WTC11 (cell line): ENCODE results near the gene RBM20. TPM values are rescaled to one million over a fixed set of nuclear protein-coding genes. Genes with fewer than 3 reads are reported as not detected.

ENCODE experiments used
- ATAC-seq: fragments of 200-7000 bp; cut with Tn5 transposase; 2 replicates; pipeline ENCODE4 v1.10.0; 2021; ENCODE audit warnings: mild to moderate bottlenecking, moderate library complexity
- CTCF ChIA-PET: fragments of 300-600 bp; sonication (Branson Sonifier 250); formaldehyde crosslinking; loops from one replicate; lab custom pipeline; 2021; ENCODE audit warnings: antibody characterized with exemption; lab: Charles Lee
- POLR2A ChIA-PET: fragments of 350-600 bp; sonication (Branson Sonifier 250); formaldehyde crosslinking; loops from one replicate; lab custom pipeline; 2021; ENCODE audit warnings: antibody characterized with exemption; lab: Charles Lee
- DNase-seq: peaks from one replicate; pipeline ENCODE4 v3.0.0; 2021; ENCODE audit warnings: low spot score
- H3K27ac Mint-ChIP-seq: 2 replicates; pipeline ENCODE4 v1.8.0; 2021; ENCODE audit warnings: mixed read lengths
- H3K27me3 Mint-ChIP-seq: 2 replicates; pipeline ENCODE4 v1.8.0; 2021; ENCODE audit warnings: low read depth, mild to moderate bottlenecking, moderate library complexity, mixed read lengths
- H3K36me3 Mint-ChIP-seq: 2 replicates; pipeline ENCODE4 v1.8.0; 2021; ENCODE audit warnings: mixed read lengths
- H3K4me1 Mint-ChIP-seq: 2 replicates; pipeline ENCODE4 v1.8.0; 2022; ENCODE audit warnings: mixed read lengths
- H3K4me3 Mint-ChIP-seq: 2 replicates; pipeline ENCODE4 v1.8.0; 2021; ENCODE audit warnings: mild to moderate bottlenecking, moderate library complexity, mixed read lengths
- H3K9me3 Mint-ChIP-seq: 2 replicates; pipeline ENCODE4 v1.8.0; 2021; ENCODE audit warnings: mixed read lengths
- CBFB ChIP-seq: sonication (generic); formaldehyde crosslinking; IDR thresholded peaks from 2 replicates; pipeline ENCODE4 v1.8.1; 2022; ENCODE audit warnings: mild to moderate bottlenecking, low read depth, missing genetic modification reagents
- CREB1 ChIP-seq: sonication (generic); formaldehyde crosslinking; IDR thresholded peaks from 2 replicates; pipeline ENCODE4 v1.8.0; 2023; ENCODE audit warnings: mild to moderate bottlenecking, missing genetic modification reagents
- CREM ChIP-seq: sonication (generic); formaldehyde crosslinking; IDR thresholded peaks from 2 replicates; pipeline ENCODE4 v1.8.1; 2022; ENCODE audit warnings: mild to moderate bottlenecking, missing genetic modification reagents, moderate library complexity
- EMX1 ChIP-seq: fragments of 250-450 bp; sonication (Bioruptor Pico); IDR thresholded peaks from 2 replicates; pipeline ENCODE4 v1.8.0; 2021; ENCODE audit warnings: mild to moderate bottlenecking
- FOXJ3 ChIP-seq: sonication (generic); formaldehyde crosslinking; IDR thresholded peaks from 2 replicates; pipeline ENCODE4 v1.9.0; 2021; ENCODE audit warnings: missing genetic modification reagents, mild to moderate bottlenecking, borderline replicate concordance
- FOXK1 ChIP-seq: sonication (generic); formaldehyde crosslinking; IDR thresholded peaks from 2 replicates; pipeline ENCODE4 v1.8.0; 2022; ENCODE audit warnings: mild to moderate bottlenecking, moderate library complexity, missing genetic modification reagents
- HMGA2 ChIP-seq: fragments of 250-450 bp; sonication (Bioruptor Pico); IDR thresholded peaks from 2 replicates; pipeline ENCODE4 v1.4.0; 2021; ENCODE audit warnings: mild to moderate bottlenecking, moderate library complexity
- IRF2 ChIP-seq: sonication (generic); formaldehyde crosslinking; IDR thresholded peaks from 2 replicates; pipeline ENCODE4 v1.8.0; 2022; ENCODE audit warnings: low read depth, missing genetic modification reagents, borderline replicate concordance
- JUN ChIP-seq: sonication (generic); formaldehyde crosslinking; IDR thresholded peaks from 2 replicates; pipeline ENCODE4 v1.8.0; 2023; ENCODE audit warnings: mild to moderate bottlenecking, missing genetic modification reagents
- KAT7 ChIP-seq: sonication (generic); formaldehyde crosslinking; IDR thresholded peaks from 2 replicates; pipeline ENCODE4 v1.8.1; 2023; ENCODE audit warnings: missing genetic modification reagents, mild to moderate bottlenecking, borderline replicate concordance
- NFYB ChIP-seq: sonication (generic); formaldehyde crosslinking; conservative IDR thresholded peaks from 2 replicates; pipeline ENCODE4 v1.8.0; 2022; ENCODE audit warnings: low read depth, missing genetic modification reagents
- OVOL2 ChIP-seq: fragments of 250-450 bp; sonication (Bioruptor Pico); IDR thresholded peaks from 2 replicates; pipeline ENCODE4 v1.9.0; 2021; ENCODE audit warnings: mild to moderate bottlenecking, borderline replicate concordance
- RELA ChIP-seq: sonication (generic); formaldehyde crosslinking; IDR thresholded peaks from 2 replicates; pipeline ENCODE4 v1.8.1; 2022; ENCODE audit warnings: missing genetic modification reagents, mild to moderate bottlenecking, borderline replicate concordance
- TEAD1 ChIP-seq: sonication (generic); formaldehyde crosslinking; IDR thresholded peaks from 2 replicates; pipeline ENCODE4 v1.8.0; 2022; ENCODE audit warnings: mild to moderate bottlenecking, missing genetic modification reagents
- ZNF263 ChIP-seq: sonication (generic); formaldehyde crosslinking; IDR thresholded peaks from 2 replicates; pipeline ENCODE4 v1.8.1; 2022; ENCODE audit warnings: low read depth, mild to moderate bottlenecking, moderate library complexity, missing genetic modification reagents
- ZNF396 ChIP-seq: fragments of 250-450 bp; sonication (Bioruptor Pico); IDR thresholded peaks from 2 replicates; pipeline ENCODE4 v1.8.0; 2021; ENCODE audit warnings: mild to moderate bottlenecking, moderate library complexity, borderline replicate concordance
- ZNF423 ChIP-seq: fragments of 250-450 bp; sonication (Bioruptor Pico); IDR thresholded peaks from 2 replicates; pipeline ENCODE4 v2.1.2; 2022; ENCODE audit warnings: mild to moderate bottlenecking, moderate library complexity
- ZNF671 ChIP-seq: fragments of 250-450 bp; sonication (Bioruptor Pico); IDR thresholded peaks from 2 replicates; pipeline ENCODE4 v1.8.0; 2021; ENCODE audit warnings: mild to moderate bottlenecking
- total RNA-seq: library from RNA; stranded (reverse); gene quantifications from 3 replicates; pipeline ENCODE4 v1.2.3, GENCODE V29; 2021
- TF ChIP-seq, protein P1 (sequence below): fragments of 250-450 bp; sonication (Bioruptor Pico); conservative IDR thresholded peaks from 2 replicates; pipeline ENCODE4 v1.9.0; 2021; ENCODE audit warnings: mild to moderate bottlenecking
- TF ChIP-seq, protein P2 (sequence below): sonication (generic); formaldehyde crosslinking; IDR thresholded peaks from 2 replicates; pipeline ENCODE4 v1.8.1; 2023; ENCODE audit warnings: mild to moderate bottlenecking, missing genetic modification reagents, borderline replicate concordance
- TF ChIP-seq, protein P3 (sequence below): sonication (generic); formaldehyde crosslinking; IDR thresholded peaks from 2 replicates; pipeline ENCODE4 v1.8.1; 2023; ENCODE audit warnings: mild to moderate bottlenecking, moderate library complexity, missing genetic modification reagents
- TF ChIP-seq, protein P4 (sequence below): sonication (generic); formaldehyde crosslinking; IDR thresholded peaks from 2 replicates; pipeline ENCODE4 v1.8.1; 2022; ENCODE audit warnings: low read depth, missing genetic modification reagents, borderline replicate concordance
- TF ChIP-seq, protein P5 (sequence below): sonication (generic); formaldehyde crosslinking; IDR thresholded peaks from 2 replicates; pipeline ENCODE4 v1.8.1; 2022; ENCODE audit warnings: missing genetic modification reagents, borderline replicate concordance
- TF ChIP-seq, protein P6 (sequence below): sonication (generic); formaldehyde crosslinking; IDR thresholded peaks from 2 replicates; pipeline ENCODE4 v1.8.0; 2022; ENCODE audit warnings: mild to moderate bottlenecking, missing genetic modification reagents

Gene RBM20
- total RNA-seq, 1 experiment from 2014 or later = 0.52 TPM

DNA sequence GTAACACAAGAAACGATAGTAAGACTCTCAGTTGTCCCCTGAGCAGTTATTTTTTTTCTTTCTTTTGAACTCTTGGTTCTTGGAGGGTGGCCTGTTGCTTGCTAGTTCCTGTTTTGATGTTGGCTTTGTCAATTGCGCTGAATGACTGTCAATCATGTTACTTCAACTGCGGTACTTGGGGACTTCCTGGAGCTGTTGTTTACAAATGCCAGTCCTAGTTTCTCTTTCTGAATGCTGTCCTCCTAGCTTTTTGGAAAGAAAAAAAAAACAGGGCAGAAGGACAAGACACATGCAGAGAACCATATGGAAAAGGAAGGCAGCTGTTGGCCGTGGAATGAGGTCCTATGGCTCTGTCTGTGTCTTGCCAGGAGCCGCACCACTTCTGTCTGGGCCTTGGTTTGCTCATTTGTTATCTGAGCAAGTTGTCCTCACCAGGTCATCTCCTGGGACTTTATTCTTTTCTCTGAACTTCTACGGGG lies 220.6 kb downstream of the RBM20 start:
- H3K27ac Mint-ChIP-seq = no peak overlapping the region
- POLR2A ChIA-PET = no interaction called here

DNA sequence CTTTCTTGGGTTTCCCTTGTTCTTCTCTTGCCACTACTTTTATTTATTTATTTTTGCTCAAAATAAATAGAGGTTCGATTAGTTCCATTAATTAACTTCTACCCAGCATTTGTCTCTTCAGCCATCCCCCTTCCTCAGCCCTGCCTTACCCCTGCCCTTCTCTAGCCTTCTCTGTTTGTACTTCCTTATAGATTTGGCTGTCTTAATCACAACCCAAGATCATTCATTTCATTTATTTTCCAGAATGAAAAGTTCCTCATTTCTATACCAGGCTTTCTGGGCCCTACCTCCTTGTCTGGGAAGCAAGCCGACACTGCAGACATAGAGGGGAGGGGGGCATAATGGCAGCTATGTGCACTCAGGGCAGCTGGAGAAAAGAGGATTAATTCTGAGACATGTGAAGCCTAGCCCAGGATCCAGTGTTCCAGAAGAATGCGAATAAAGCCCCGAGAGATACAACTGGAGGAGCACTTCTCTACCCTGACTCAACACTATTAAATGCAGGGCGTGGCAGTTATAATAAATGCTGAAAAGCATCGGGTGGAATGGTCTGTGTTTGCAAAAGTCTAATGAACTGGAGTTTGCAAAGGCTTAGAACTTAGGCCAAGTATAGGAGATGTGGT lies 221.2 kb downstream of the RBM20 start:
- DNase-seq = no peak
- H3K9me3 Mint-ChIP-seq = no peaks in the 10 kb centered on the region
- CTCF ChIA-PET = no interaction called here
- POLR2A ChIA-PET = no interaction called here
- H3K4me1 Mint-ChIP-seq = peaks cover 17% of the 10 kb centered on the region
- no peak for ATAC-seq
- no peak overlapping the region for H3K4me3 Mint-ChIP-seq
- H3K27me3 Mint-ChIP-seq = no peaks in the 10 kb centered on the region
- TF ChIP-seq, protein P1, sequence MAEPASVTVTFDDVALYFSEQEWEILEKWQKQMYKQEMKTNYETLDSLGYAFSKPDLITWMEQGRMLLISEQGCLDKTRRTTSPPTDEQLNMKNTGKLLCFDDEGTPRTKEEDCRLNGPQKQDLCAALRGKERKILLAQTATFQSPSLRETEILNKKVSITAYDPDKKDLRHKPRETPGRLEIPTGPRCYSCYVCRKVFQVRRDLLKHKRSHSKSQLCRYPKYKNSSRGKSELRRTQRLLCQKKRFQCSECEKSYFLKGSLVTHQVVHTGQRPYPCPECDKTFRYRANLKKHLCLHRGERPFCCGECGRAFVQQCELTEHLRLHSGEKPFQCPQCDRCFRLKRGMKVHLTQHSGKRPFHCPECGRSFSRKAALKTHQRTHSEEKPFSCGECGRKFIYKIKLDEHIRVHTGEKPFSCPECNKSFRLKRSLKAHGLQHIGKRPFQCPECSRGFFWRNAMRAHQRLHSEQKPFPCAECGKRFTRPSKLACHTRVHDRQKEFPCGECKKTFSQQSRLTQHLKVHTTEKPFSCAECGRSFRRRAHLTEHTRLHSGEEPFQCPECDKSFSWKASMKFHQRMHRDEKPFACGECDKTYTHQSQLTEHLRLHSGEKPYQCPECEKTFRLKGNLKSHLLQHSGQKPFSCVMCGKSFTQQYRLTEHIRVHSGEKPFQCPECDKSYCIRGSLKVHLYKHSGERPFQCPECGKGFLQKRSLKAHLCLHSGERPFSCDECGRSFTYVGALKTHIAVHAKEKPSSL (CRISPR knock-in tag) = no peak
- TF ChIP-seq JUN = no peak
- TF ChIP-seq, protein P2, sequence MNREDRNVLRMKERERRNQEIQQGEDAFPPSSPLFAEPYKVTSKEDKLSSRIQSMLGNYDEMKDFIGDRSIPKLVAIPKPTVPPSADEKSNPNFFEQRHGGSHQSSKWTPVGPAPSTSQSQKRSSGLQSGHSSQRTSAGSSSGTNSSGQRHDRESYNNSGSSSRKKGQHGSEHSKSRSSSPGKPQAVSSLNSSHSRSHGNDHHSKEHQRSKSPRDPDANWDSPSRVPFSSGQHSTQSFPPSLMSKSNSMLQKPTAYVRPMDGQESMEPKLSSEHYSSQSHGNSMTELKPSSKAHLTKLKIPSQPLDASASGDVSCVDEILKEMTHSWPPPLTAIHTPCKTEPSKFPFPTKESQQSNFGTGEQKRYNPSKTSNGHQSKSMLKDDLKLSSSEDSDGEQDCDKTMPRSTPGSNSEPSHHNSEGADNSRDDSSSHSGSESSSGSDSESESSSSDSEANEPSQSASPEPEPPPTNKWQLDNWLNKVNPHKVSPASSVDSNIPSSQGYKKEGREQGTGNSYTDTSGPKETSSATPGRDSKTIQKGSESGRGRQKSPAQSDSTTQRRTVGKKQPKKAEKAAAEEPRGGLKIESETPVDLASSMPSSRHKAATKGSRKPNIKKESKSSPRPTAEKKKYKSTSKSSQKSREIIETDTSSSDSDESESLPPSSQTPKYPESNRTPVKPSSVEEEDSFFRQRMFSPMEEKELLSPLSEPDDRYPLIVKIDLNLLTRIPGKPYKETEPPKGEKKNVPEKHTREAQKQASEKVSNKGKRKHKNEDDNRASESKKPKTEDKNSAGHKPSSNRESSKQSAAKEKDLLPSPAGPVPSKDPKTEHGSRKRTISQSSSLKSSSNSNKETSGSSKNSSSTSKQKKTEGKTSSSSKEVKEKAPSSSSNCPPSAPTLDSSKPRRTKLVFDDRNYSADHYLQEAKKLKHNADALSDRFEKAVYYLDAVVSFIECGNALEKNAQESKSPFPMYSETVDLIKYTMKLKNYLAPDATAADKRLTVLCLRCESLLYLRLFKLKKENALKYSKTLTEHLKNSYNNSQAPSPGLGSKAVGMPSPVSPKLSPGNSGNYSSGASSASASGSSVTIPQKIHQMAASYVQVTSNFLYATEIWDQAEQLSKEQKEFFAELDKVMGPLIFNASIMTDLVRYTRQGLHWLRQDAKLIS (CRISPR knock-in tag) = no peak
- TF ChIP-seq, protein P3, sequence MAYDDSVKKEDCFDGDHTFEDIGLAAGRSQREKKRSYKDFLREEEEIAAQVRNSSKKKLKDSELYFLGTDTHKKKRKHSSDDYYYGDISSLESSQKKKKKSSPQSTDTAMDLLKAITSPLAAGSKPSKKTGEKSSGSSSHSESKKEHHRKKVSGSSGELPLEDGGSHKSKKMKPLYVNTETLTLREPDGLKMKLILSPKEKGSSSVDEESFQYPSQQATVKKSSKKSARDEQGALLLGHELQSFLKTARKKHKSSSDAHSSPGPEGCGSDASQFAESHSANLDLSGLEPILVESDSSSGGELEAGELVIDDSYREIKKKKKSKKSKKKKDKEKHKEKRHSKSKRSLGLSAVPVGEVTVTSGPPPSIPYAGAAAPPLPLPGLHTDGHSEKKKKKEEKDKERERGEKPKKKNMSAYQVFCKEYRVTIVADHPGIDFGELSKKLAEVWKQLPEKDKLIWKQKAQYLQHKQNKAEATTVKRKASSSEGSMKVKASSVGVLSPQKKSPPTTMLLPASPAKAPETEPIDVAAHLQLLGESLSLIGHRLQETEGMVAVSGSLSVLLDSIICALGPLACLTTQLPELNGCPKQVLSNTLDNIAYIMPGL (CRISPR knock-in tag) = no peak
- TF ChIP-seq KAT7 (CRISPR knock-in tag) = no peak
- no peak for TF ChIP-seq CREM
- TF ChIP-seq, protein P4, sequence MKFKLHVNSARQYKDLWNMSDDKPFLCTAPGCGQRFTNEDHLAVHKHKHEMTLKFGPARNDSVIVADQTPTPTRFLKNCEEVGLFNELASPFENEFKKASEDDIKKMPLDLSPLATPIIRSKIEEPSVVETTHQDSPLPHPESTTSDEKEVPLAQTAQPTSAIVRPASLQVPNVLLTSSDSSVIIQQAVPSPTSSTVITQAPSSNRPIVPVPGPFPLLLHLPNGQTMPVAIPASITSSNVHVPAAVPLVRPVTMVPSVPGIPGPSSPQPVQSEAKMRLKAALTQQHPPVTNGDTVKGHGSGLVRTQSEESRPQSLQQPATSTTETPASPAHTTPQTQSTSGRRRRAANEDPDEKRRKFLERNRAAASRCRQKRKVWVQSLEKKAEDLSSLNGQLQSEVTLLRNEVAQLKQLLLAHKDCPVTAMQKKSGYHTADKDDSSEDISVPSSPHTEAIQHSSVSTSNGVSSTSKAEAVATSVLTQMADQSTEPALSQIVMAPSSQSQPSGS = no peak
- no peak for TF ChIP-seq NFYB (CRISPR knock-in tag)
- no peaks in the 10 kb centered on the region for H3K36me3 Mint-ChIP-seq
- no peak overlapping the region for H3K27ac Mint-ChIP-seq

More for the DNA sequence above, 220.6 kb downstream of the RBM20 start:
- Mint-ChIP-seq H3K4me1 (peaks cover 13% of the 10 kb centered on the region), H3K4me3 (no peak overlapping the region), H3K9me3 (no peaks in the 10 kb centered on the region), H3K36me3 (no peaks in the 10 kb centered on the region), H3K27me3 (no peaks in the 10 kb centered on the region)
- CTCF ChIA-PET = interaction anchor here (0.7 kb wide), 1 partner anchor 60 kb away, joined by 3 read pairs; no protein-coding TSS in a partner anchor
- no peak for DNase-seq
- TF ChIP-seq CBFB (CRISPR knock-in tag) (no peak), ZNF396 (CRISPR knock-in tag) (no peak), EMX1 (CRISPR knock-in tag) (no peak), IRF2 (CRISPR knock-in tag) (no peak), FOXK1 (CRISPR knock-in tag) (no peak), ZNF423 (CRISPR knock-in tag) (no peak), ZNF263 (CRISPR knock-in tag) (no peak), TEAD1 (CRISPR knock-in tag) (no peak), CREB1 (CRISPR knock-in tag) (no peak), HMGA2 (CRISPR knock-in tag) (no peak), OVOL2 (CRISPR knock-in tag) (no peak), ZNF671 (CRISPR knock-in tag) (no peak), RELA (CRISPR knock-in tag) (no peak), FOXJ3 (CRISPR knock-in tag) (no peak)
- TF ChIP-seq, protein P5, sequence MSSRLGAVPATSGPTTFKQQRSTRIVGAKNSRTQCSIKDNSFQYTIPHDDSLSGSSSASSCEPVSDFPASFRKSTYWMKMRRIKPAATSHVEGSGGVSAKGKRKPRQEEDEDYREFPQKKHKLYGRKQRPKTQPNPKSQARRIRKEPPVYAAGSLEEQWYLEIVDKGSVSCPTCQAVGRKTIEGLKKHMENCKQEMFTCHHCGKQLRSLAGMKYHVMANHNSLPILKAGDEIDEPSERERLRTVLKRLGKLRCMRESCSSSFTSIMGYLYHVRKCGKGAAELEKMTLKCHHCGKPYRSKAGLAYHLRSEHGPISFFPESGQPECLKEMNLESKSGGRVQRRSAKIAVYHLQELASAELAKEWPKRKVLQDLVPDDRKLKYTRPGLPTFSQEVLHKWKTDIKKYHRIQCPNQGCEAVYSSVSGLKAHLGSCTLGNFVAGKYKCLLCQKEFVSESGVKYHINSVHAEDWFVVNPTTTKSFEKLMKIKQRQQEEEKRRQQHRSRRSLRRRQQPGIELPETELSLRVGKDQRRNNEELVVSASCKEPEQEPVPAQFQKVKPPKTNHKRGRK = no peak
- TF ChIP-seq, protein P6, sequence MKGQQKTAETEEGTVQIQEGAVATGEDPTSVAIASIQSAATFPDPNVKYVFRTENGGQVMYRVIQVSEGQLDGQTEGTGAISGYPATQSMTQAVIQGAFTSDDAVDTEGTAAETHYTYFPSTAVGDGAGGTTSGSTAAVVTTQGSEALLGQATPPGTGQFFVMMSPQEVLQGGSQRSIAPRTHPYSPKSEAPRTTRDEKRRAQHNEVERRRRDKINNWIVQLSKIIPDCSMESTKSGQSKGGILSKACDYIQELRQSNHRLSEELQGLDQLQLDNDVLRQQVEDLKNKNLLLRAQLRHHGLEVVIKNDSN (CRISPR knock-in tag) = no peak
- no peak for ATAC-seq
